T-helper 17 cell (primary cell): ENCODE results near the gene MASP1. TPM values are rescaled to one million over a fixed set of nuclear protein-coding genes. Genes with fewer than 3 reads are reported as not detected.

Experiments used
- ATAC-seq: fragments of 150-1000 bp; cut with Tn5 transposase; 2 replicates; pipeline ENCODE4 v1.10.0; 2021; ENCODE audit warnings: mild to moderate bottlenecking, moderate library complexity
- DNase-seq, 3 donors: peaks; one replicate each; pipeline versions ENCODE4 v3.0.0 to v3.0.0-alpha.2; 2020 to 2021
- H3K9me3 ChIP-seq: one replicate; pipeline ENCODE4 v1.7.0; 2013; ENCODE audit warnings: low read length, mild to moderate bottlenecking; ENCODE audit not compliant: control insufficient read depth, poor library complexity, severe bottlenecking
- H3K27ac Mint-ChIP-seq: one replicate; pipeline ENCODE4 v1.8.0; 2022; ENCODE audit warnings: mild to moderate bottlenecking, moderate library complexity, mixed read lengths
- H3K27me3 Mint-ChIP-seq: one replicate; pipeline ENCODE4 v1.8.0; 2022; ENCODE audit warnings: mixed read lengths
- H3K36me3 Mint-ChIP-seq: one replicate; pipeline ENCODE4 v1.8.0; 2022; ENCODE audit warnings: low read depth, mixed read lengths
- H3K4me1 Mint-ChIP-seq: one replicate; pipeline ENCODE4 v1.8.0; 2022; ENCODE audit warnings: mild to moderate bottlenecking, mixed read lengths
- H3K4me3 Mint-ChIP-seq: one replicate; pipeline ENCODE4 v1.8.0; 2022; ENCODE audit warnings: mild to moderate bottlenecking, moderate library complexity, mixed read lengths
- total RNA-seq, 4 donors: library from RNA in 2 of 4; stranded (reverse) in 2 of 4; gene quantifications; one replicate each; pipeline ENCODE4 v1.2.3 and lab custom pipeline; 2022 to 2026

MASP1 gene
- total RNA-seq, 2 donors from 2014 or later = 0.44 TPM; not detected in 1

DNA sequence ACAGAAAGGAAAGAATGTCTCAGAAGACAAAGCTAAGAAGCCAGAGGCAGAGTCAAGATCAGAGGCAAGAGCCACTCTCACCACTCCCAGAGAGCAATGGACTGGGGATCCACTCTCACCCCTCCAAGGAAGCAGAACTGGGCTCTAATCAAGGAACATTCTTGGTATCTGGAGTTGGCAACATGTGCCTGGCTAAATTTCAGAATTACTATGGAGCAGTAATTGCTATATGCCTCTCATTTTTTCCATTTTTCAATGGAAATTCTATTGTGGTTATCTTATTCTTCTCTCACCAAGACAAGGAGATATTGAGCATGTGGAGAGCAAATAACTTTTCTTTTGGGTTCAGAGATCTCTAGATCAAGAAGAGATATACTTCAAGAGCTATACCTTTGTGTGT is 22.1 kb downstream of the MASP1 start:
- H3K27me3 Mint-ChIP-seq = peaks cover 29% of the 10 kb centered on the region
- H3K36me3 Mint-ChIP-seq = no peaks in the 10 kb centered on the region
- no peaks in the 10 kb centered on the region for H3K4me1 Mint-ChIP-seq
- DNase-seq (no peak), ATAC-seq (no peak)
- no peaks in the 10 kb centered on the region for H3K9me3 ChIP-seq
- H3K27ac Mint-ChIP-seq = no peak overlapping the region
- H3K4me3 Mint-ChIP-seq = no peak overlapping the region

GRCh38 chr3:187267306-187267705 is 24.2 kb downstream of the MASP1 start:
- H3K4me3 Mint-ChIP-seq = no peak overlapping the region
- peaks cover 40% of the 10 kb centered on the region for H3K27me3 Mint-ChIP-seq
- DNase-seq (no peak), ATAC-seq (no peak)
- no peaks in the 10 kb centered on the region for H3K4me1 Mint-ChIP-seq
- H3K36me3 Mint-ChIP-seq = no peaks in the 10 kb centered on the region
- H3K27ac Mint-ChIP-seq = no peak overlapping the region
- no peaks in the 10 kb centered on the region for H3K9me3 ChIP-seq

DNA sequence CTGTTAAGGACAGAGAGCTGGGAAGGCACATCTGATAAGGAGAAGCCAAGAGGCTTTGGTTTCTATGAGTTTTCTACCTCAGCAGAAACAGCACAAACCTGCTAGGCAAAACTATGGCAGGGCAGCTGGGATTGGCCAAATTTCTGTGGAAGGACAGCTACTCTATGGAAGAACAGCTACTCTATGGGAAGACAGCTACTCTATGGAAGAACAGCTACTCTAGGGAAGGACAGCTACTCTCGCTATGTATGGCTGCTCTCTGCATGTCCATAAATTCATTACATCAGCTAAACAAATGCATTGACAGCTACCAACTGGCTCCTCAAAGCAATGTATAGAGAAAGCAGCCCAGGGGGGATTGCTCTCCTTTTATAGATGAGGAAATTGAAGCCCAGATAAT is 24.8 kb downstream of the MASP1 start:
- H3K9me3 ChIP-seq = no peaks in the 10 kb centered on the region
- H3K4me3 Mint-ChIP-seq = no peak overlapping the region
- no peak overlapping the region for H3K27ac Mint-ChIP-seq
- no peak for DNase-seq
- peaks cover 40% of the 10 kb centered on the region for H3K27me3 Mint-ChIP-seq
- H3K4me1 Mint-ChIP-seq = no peaks in the 10 kb centered on the region
- no peaks in the 10 kb centered on the region for H3K36me3 Mint-ChIP-seq
- no peak for ATAC-seq

GRCh38 chr3:187265461-187265955 is 26.0 kb downstream of the MASP1 start:
- no peaks in the 10 kb centered on the region for H3K4me1 Mint-ChIP-seq
- no peaks in the 10 kb centered on the region for H3K9me3 ChIP-seq
- no peak for ATAC-seq
- H3K4me3 Mint-ChIP-seq = no peak overlapping the region
- peaks cover 50% of the 10 kb centered on the region for H3K27me3 Mint-ChIP-seq
- no peak overlapping the region for H3K27ac Mint-ChIP-seq
- no peaks in the 10 kb centered on the region for H3K36me3 Mint-ChIP-seq
- DNase-seq = no peak

DNA sequence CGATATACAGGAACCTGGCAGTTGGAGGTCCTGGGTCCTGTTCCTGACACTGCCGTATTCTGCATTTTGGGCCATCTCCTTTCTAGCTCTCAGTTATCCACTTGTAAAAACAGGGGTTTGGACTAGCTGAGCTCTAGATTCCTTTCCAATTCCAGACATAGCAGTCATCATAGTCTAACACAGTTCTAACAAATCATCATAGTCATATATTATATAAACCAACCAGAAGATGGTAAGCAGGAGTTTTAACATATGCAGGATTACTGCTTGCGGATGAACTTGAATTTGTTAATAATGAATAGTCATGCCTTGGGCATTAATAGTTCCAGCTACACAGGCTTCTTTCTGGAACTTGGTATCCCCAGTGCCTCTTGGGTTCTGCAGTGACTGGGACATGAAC is 26.6 kb downstream of the MASP1 start:
- H3K36me3 Mint-ChIP-seq = no peaks in the 10 kb centered on the region
- no peak overlapping the region for H3K27ac Mint-ChIP-seq
- ATAC-seq (no peak), DNase-seq (no peak)
- no peak overlapping the region for H3K4me3 Mint-ChIP-seq
- no peaks in the 10 kb centered on the region for H3K4me1 Mint-ChIP-seq
- H3K27me3 Mint-ChIP-seq = peaks cover 56% of the 10 kb centered on the region
- H3K9me3 ChIP-seq = no peaks in the 10 kb centered on the region

DNA sequence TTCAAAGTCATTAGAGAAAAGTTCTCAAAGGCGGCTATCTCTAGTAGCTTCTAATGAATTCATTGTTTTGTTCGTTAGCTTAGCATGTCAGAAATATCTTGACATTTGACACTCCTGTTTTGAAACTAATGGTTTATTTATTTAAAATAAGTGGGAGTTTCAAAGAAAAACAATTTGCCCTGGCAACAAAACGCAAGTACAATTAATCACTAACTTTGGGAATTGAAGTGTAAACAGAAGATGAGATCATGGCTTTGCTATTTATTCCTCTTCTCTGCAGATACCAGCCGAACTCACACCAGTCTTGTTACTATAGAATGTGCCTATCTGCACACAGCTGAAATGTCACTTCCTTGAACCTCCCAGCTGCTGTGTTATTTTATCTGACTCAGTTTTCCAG is 27.5 kb downstream of the MASP1 start:
- no peaks in the 10 kb centered on the region for H3K36me3 Mint-ChIP-seq
- ATAC-seq (no peak), DNase-seq (no peak)
- no peaks in the 10 kb centered on the region for H3K9me3 ChIP-seq
- peaks cover 65% of the 10 kb centered on the region for H3K27me3 Mint-ChIP-seq
- H3K4me3 Mint-ChIP-seq = no peak overlapping the region
- no peaks in the 10 kb centered on the region for H3K4me1 Mint-ChIP-seq
- H3K27ac Mint-ChIP-seq = no peak overlapping the region

- Mint-ChIP-seq H3K4me3 (no peak overlapping the region), H3K4me1 (no peaks in the 10 kb centered on the region)
Measured at GRCh38 chr3:187263270-187263669, 28.3 kb downstream of the MASP1 start.

GRCh38 chr3:187262360-187262759 is 29.2 kb downstream of the MASP1 start:
- Mint-ChIP-seq H3K36me3 (no peaks in the 10 kb centered on the region), H3K4me3 (no peak overlapping the region), H3K4me1 (no peaks in the 10 kb centered on the region), H3K27ac (no peak overlapping the region), H3K27me3 (peaks cover 81% of the 10 kb centered on the region)
- DNase-seq = no peak
- ATAC-seq = no peak
- H3K9me3 ChIP-seq = no peaks in the 10 kb centered on the region

More at GRCh38 chr3:187263270-187263669, 28.3 kb downstream of the MASP1 start:
- ATAC-seq (no peak), DNase-seq (no peak)
- Mint-ChIP-seq H3K27ac (no peak overlapping the region), H3K27me3 (peaks cover 73% of the 10 kb centered on the region), H3K36me3 (no peaks in the 10 kb centered on the region)
- H3K9me3 ChIP-seq = no peaks in the 10 kb centered on the region

GRCh38 chr3:187261541-187261969 is 30.0 kb downstream of the MASP1 start:
- Mint-ChIP-seq H3K4me1 (no peaks in the 10 kb centered on the region), H3K4me3 (no peak overlapping the region), H3K27ac (no peak overlapping the region), H3K36me3 (no peaks in the 10 kb centered on the region), H3K27me3 (peaks cover 84% of the 10 kb centered on the region)
- ATAC-seq (no peak), DNase-seq (no peak)
- H3K9me3 ChIP-seq = no peaks in the 10 kb centered on the region

DNA sequence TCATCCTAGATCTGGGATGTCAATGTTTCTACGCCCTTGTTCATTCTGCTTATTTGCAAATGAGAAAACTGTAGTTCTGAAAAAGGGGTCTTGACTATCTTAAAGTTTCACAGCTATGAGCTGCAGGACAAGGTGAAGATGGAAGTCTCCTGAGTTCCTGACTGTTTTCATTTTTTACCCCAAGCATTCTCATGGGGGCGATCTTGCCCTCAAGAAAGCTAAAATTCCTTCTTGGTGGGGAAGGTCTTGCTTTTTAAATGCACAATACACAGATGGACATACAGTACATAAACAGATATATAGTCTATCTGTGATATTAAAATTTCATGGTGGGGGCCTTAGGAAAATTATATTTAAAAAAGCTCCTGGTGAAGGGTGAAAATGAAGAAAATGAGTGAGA is 32.4 kb downstream of the MASP1 start:
- ATAC-seq = no peak
- DNase-seq = no peak
- H3K27ac Mint-ChIP-seq = no peak overlapping the region
- no peaks in the 10 kb centered on the region for H3K9me3 ChIP-seq
- H3K4me3 Mint-ChIP-seq = no peak overlapping the region
- H3K4me1 Mint-ChIP-seq = peaks cover 1% of the 10 kb centered on the region
- H3K27me3 Mint-ChIP-seq = peaks cover 86% of the 10 kb centered on the region
- H3K36me3 Mint-ChIP-seq = no peaks in the 10 kb centered on the region

GRCh38 chr3:187257992-187258692 is 33.4 kb downstream of the MASP1 start:
- Mint-ChIP-seq H3K27me3 (peaks cover 85% of the 10 kb centered on the region), H3K27ac (no peak overlapping the region), H3K4me3 (no peak overlapping the region), H3K36me3 (no peaks in the 10 kb centered on the region), H3K4me1 (peaks cover 2% of the 10 kb centered on the region)
- DNase-seq = no peak
- no peak for ATAC-seq
- no peaks in the 10 kb centered on the region for H3K9me3 ChIP-seq

DNA sequence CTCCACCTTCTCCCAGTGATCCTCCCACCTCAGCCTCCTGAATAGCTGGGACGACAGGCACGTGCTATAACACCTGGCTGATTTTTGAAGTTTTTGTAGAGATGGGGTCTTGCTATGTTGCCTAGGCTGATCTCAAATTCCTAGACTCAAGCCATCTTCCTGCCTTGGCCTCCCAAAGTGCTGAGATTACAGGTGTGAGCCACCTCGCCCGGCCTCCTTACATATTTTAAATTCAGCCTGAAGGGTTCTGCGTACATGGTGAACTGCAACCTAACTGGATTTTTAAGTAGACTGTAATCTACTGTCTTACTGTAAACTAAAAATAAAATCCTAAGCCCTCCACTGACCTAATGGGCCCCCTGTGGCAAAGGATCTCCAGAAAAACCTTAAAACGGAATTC is 34.1 kb downstream of the MASP1 start:
- Mint-ChIP-seq H3K36me3 (no peaks in the 10 kb centered on the region), H3K27ac (no peak overlapping the region), H3K27me3 (peaks cover 84% of the 10 kb centered on the region), H3K4me1 (peaks cover 2% of the 10 kb centered on the region), H3K4me3 (no peak overlapping the region)
- ATAC-seq (no peak), DNase-seq (no peak)
- H3K9me3 ChIP-seq = no peaks in the 10 kb centered on the region

DNA sequence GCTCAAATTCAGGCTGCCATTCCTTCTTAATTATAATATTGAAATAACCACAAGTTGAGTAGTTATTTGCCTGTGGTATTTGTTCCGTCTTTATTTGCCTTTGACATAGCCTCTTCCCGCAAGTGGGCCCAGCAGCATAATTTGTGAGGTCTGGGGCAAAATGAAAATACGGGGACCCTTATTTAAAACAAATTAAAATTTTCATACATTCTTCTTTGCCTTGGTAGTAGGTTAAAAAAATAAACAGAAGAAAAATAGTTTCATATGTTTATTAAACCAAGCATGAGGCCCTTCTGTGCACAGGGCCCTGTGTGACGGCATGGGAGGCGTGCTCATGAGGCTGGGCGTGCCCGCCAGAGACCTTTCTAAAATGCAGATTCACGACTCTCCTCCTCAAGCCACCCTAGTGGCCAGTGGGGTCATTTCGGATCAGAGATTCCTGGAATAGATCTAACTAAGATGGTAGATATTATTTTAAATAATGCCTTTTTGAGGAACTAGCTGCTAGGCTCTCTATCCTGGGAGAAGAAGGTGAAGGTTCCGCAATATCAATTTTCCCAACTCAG is 35.4 kb downstream of the MASP1 start:
- DNase-seq = no peak
- ATAC-seq = no peak
- H3K4me3 Mint-ChIP-seq = no peak overlapping the region
- no peak overlapping the region for H3K27ac Mint-ChIP-seq
- peaks cover 2% of the 10 kb centered on the region for H3K4me1 Mint-ChIP-seq
- peaks cover 77% of the 10 kb centered on the region for H3K27me3 Mint-ChIP-seq
- no peaks in the 10 kb centered on the region for H3K9me3 ChIP-seq
- H3K36me3 Mint-ChIP-seq = no peaks in the 10 kb centered on the region

GRCh38 chr3:187255314-187255713 is 36.2 kb downstream of the MASP1 start:
- peaks cover 2% of the 10 kb centered on the region for H3K4me1 Mint-ChIP-seq
- no peak overlapping the region for H3K27ac Mint-ChIP-seq

More at GRCh38 chr3:187255314-187255713, 36.2 kb downstream of the MASP1 start:
- DNase-seq = no peak
- H3K36me3 Mint-ChIP-seq = no peaks in the 10 kb centered on the region
- ATAC-seq = no peak
- no peak overlapping the region for H3K4me3 Mint-ChIP-seq
- no peaks in the 10 kb centered on the region for H3K9me3 ChIP-seq
- H3K27me3 Mint-ChIP-seq = peaks cover 69% of the 10 kb centered on the region
